Keratinocyte (primary cell): ENCODE data around the gene GFPT2.

Experiments used
- EZH2 ChIP-seq: IDR thresholded peaks from one replicate; pipeline ENCODE4 v1.6.1; 2012; ENCODE audit warnings: inconsistent platforms, mild to moderate bottlenecking, low read length, moderate library complexity
- TF ChIP-seq, protein P1 (sequence below), 3 experiments: IDR thresholded peaks in 1 of 3; conservative IDR thresholded peaks in 1 of 3; optimal IDR thresholded peaks in 1 of 3; 2 replicates in 2 of 3; 3 replicates in 1 of 3; pipeline versions ENCODE3 to v1.5.1; 2011; ENCODE audit warnings: low read length in 3 of 3, mild to moderate bottlenecking in 3 of 3, moderate library complexity in 2 of 3, control low read depth in 1 of 3, inconsistent platforms in 1 of 3; ENCODE audit not compliant: insufficient read depth in 2 of 3; ENCODE audit errors: extremely low read depth in 1 of 3

DNA sequence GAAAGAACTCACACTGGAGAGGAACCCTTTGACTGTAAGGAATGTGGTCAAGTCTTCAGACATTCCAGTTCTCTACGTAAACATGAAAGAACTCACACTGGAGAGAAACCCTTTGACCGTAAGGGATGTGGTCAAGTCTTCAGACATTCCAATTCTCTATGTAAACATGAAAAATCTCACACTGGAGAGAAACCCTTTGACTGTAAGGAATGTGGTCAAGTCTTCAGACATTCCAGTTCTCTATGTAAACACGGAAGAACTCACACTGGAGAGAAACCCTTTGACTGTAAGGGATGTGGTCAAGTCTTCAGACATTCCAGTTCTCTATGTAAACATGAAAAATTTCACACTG, 93.9 kb downstream of the GFPT2 start:
- TF ChIP-seq, protein P1, sequence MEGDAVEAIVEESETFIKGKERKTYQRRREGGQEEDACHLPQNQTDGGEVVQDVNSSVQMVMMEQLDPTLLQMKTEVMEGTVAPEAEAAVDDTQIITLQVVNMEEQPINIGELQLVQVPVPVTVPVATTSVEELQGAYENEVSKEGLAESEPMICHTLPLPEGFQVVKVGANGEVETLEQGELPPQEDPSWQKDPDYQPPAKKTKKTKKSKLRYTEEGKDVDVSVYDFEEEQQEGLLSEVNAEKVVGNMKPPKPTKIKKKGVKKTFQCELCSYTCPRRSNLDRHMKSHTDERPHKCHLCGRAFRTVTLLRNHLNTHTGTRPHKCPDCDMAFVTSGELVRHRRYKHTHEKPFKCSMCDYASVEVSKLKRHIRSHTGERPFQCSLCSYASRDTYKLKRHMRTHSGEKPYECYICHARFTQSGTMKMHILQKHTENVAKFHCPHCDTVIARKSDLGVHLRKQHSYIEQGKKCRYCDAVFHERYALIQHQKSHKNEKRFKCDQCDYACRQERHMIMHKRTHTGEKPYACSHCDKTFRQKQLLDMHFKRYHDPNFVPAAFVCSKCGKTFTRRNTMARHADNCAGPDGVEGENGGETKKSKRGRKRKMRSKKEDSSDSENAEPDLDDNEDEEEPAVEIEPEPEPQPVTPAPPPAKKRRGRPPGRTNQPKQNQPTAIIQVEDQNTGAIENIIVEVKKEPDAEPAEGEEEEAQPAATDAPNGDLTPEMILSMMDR (optimal IDR thresholded peaks at IDR 0.05 in 1 of 3, IDR thresholded peaks at IDR 0.05 in 1 of 3, conservative IDR thresholded peaks at IDR 0.05 in 1 of 3; ENCODE audit: extremely low read depth in 1 of 3, insufficient read depth in 2 of 3, low read length in 3 of 3) = no peak
- no peak for TF ChIP-seq EZH2
